HG03571 (cell line): ENCODE measurements around the gene MTCH1.

Source experiments
- ATAC-seq: cut with Tn5 transposase; IDR thresholded peaks from one replicate; pipeline ENCODE4 v1.9.1; 2021; ENCODE audit not compliant: unreplicated experiment

Gene MTCH1

DNA sequence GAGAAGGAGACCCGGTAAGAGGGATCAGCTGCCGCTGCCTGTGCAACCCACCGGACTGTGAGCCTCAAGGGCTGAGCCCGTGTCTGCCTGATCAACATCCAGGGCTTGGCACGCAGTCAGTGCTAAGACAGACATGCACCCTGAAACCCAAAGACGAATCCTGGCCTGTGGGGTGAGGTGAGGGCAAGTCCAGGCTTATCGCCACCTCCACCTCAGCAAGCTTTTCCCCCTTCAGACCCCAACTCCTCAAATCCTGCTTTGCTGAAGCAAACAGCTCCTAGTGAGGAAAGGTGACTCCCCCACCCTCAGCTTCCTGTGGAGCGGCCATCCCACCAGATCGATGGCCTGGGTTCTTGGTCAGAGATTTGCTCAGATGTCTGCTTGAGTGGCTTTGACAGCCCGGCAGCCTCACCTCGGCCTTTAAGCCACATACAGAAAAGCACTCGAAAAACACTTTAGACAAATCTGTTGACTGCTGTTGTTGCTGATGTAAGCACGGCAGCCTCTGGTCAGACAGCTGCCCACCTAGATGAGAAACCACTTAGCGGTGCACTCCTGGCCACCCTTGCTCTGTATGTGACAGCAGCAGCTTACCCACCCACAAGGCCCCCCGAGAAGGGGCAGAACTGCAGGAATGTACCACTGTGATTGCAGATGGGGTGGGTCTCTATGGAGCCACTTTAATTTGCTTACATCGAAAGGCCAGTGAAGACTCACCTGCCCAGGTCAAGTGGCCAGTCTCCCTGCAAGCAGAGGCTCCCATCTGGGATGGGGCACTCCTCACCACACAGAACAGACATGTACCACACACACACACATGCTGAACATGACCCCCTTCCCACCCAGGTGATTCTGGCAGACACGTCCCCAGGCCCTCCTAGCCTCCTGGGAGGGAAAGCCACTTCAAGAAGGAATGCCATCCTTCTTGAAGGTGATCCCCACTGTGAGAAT, 14.8 kb downstream of the MTCH1 start:
- ATAC-seq: no peak

GRCh38 chr6:36969988-36970891, 15.8 kb downstream of the MTCH1 start:
- no peak for ATAC-seq

GRCh38 chr6:36969240-36969691, 16.7 kb downstream of the MTCH1 start:
- no peak for ATAC-seq

DNA sequence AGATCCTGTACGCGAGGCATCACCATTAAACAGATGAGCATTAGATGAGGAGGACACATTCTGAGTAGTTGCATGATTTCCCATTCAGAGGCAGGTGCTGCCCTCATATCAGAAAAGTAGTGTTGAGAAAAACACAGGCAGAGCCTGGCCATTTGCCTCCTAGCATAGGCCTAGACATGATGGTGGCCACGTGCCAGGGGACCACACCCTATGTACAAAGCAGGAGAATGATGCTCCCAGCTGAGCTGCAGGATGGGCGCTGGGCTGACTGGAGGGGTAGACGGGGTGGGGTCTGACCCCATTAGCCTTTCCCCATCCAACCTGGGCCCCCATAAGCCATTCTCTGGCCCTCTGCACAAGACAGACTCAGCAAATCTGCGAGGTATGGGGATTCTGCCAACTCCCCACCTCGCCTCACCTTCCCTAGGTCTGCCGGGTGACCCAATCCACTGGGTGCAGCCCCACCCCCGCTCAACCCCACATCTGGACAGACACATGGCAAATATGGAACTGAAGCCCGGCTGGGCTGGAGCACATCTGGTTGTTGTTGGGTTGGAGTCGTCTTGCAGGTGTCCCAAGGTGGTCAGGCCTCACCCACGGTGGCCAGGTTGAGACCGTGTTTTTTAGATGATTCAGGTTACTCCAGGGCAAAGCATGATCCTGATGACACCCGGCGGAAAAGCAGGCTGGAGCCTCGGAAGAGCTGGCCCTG, 17.6 kb downstream of the MTCH1 start:
- ATAC-seq: no peak

DNA sequence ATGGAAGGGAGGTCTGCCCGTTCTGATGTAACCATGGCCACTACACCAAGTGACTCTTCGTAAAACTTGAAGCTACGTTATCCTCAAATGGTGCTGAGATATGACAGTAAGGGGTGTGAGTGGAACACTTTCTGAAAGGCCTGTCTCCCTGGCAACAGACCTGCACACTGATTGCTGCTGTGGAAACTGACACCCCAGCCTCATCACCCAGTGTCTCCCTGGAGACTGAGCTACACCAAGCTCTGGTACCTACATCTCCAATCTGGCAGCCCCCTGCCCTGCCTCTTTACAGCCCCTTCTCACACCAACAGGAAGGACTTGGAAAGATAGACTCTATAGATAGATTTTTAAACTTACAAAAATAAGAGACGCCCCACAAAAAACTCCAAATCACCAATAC, 18.2 kb downstream of the MTCH1 start:
- ATAC-seq: no peak

GRCh38 chr6:36967301-36967700, 18.7 kb downstream of the MTCH1 start:
- ATAC-seq: no peak

GRCh38 chr6:36964908-36965307, 21.1 kb downstream of the MTCH1 start:
- no peak for ATAC-seq

DNA sequence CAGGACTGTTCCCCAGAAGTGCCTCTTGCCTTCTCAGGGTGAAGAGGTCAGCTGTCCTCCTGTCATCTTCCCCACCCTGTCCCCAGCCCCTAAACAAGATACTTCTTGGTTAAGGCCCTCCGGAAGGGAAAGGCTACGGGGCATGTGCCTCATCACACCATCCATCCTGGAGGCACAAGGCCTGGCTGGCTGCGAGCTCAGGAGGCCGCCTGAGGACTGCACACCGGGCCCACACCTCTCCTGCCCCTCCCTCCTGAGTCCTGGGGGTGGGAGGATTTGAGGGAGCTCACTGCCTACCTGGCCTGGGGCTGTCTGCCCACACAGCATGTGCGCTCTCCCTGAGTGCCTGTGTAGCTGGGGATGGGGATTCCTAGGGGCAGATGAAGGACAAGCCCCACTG, 21.6 kb downstream of the MTCH1 start:
- ATAC-seq: no peak

GRCh38 chr6:36963451-36964290, 22.3 kb downstream of the MTCH1 start:
- ATAC-seq: no peak

DNA sequence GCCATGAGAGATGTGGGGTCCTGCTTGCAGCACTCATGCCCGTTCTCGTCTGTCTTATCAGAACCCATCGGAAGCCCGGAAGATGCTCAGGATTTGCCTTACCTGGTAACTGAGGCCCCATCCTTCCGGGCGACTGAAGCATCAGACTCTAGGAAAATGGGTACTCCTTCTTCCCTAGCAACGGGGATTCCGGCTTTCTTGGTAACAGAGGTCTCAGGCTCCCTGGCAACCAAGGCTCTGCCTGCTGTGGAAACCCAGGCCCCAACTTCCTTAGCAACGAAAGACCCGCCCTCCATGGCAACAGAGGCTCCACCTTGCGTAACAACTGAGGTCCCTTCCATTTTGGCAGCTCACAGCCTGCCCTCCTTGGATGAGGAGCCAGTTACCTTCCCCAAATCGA, 23.1 kb downstream of the MTCH1 start:
- ATAC-seq: no peak

GRCh38 chr6:36961441-36962435, 24.3 kb downstream of the MTCH1 start:
- ATAC-seq: no peak

DNA sequence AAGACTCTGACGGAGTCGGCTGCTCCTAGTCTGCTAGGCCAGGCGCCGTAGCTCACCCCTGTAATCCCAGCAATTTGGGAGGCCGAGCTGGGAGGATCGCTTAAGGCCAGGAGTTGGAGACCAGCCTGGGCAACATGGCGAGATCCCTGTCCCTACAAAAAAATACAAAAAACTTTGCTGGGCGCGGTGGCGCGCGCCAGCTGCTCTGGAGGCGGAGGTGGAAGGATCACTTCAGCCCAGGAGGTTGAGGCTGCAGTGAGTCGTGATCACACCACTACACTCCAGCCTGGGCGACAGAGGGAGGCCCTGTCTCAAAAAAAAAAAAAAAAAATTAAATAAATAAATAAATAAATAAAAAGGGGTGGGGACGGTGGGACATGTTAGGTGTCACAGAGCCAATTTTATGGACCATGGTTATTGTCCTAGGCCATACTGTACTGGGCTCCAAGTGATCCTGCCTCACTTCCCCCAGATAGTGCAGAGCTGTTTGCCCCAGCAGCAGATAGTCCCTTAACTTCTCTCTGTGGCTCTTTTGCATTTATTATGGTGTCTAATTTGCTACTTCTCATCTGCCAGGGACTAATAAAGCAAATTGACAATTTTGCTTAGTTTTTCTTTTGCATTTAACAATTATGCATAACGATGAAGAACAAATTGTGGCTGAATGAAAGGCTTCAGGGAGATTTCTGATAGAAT, 26.3 kb downstream of the MTCH1 start:
- ATAC-seq: no peak

DNA sequence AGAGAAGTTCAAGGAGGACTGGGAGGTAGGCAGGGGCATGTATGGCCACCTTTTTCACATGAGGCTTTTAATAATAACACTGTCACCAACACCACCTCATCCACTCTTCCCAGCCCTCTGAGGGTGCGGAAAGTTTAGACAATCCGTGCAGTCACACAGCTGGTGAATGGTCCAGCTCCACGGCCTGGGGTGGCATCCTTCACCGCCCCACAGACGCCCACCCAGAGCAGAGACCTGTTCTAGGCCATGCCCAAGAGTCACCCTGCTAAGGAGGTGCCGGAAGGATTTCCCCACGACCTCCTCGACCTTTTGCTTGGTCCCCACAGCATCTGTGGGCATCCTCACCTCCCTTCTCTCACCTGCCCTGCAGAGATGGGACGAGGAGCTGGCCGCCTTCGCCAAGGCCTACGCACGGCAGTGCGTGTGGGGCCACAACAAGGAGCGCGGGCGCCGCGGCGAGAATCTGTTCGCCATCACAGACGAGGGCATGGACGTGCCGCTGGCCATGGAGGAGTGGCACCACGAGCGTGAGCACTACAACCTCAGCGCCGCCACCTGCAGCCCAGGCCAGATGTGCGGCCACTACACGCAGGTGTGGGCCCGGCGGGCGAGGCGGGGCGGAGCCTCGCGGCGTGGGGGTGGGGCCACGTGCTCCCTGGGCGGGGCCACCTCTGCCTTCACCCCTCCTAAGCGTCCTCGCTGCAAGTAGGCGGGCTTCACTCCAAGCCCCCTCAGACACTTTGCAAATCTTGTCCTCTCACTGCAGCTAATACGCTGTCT, 27.0 kb downstream of the MTCH1 start:
- ATAC-seq: no peak

DNA sequence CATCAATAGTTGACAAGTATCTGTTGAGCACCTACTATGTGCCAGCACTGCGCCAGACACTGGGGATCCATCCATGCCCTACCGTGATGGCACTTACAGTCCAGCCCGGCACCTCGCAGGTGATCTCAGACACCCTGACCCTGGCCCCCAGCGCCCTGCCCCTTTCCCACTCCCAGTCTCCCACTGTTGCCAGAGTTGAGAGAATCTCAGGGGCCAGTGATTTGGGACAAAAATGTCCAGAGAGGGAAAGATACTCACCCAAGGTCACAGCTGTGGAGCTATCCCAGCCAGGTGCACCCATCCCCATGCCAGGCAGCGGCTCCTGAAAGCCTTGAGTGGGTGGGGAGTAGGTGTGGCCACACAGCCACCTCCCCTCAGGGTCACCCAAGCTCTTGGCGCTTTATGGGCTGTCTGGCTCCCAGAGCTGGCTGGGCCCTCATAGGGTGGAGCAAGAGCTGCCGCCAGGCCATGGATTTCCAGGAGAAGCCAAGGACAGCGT, 28.2 kb downstream of the MTCH1 start:
- ATAC-seq: no peak

DNA sequence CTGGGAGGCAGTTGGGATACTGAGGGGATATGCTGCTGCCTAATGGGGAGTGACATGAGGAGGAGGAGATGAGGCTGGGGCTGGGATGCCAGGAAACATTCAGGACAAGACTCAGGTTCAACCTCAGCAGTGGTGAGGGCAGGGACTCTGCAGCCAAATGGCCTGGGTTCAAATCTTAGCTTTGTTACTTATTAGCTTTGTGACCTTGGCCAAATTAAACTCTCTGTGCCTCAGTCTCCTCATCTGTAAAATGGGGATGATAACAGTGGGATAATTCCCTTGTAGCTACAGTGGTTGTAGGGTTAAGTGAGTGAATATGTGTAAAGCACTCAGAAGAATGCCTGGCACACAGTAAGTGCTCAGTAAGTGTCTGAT, 29.6 kb downstream of the MTCH1 start:
- no peak for ATAC-seq

- no peak for ATAC-seq
Observed at GRCh38 chr6:36955671-36956445, 30.1 kb downstream of the MTCH1 start.

GRCh38 chr6:36955136-36955535, 30.9 kb downstream of the MTCH1 start:
- ATAC-seq: no peak
